ENCODE measurements around the gene BFSP2.

DNA sequence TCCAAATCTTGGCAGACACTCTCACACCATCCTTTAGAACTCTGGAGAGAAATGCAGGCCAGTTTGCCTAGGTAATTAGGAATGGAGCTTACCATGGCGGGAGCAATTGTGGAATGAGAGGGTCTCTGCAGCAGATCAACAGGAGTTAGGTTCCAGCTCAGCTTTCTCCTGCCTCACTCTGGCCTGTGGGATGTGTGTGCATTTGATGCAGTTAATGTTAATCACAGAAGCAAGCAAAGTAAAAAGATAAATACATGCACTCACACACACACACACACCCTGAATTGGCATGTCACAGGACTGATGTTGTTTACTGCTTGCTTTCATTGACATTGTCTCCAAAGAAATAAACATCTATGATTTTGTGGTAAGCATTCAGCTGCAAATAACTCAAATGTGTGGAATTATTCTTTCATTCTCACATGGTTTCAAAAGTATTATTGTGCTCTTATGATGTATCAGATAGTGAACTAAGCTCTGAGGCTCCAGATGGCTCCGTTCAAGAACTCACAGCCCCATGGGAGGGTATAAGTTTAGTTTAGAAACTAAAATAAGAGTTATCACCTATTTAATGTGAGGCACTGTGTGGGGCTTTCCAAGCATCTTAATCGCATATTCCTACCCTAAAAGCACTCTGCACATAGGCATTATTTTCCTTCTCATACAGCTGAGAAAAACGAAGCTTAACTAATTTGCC is 31.3 kb upstream of the BFSP2 start:
- TF ChIP-seq, protein P1, sequence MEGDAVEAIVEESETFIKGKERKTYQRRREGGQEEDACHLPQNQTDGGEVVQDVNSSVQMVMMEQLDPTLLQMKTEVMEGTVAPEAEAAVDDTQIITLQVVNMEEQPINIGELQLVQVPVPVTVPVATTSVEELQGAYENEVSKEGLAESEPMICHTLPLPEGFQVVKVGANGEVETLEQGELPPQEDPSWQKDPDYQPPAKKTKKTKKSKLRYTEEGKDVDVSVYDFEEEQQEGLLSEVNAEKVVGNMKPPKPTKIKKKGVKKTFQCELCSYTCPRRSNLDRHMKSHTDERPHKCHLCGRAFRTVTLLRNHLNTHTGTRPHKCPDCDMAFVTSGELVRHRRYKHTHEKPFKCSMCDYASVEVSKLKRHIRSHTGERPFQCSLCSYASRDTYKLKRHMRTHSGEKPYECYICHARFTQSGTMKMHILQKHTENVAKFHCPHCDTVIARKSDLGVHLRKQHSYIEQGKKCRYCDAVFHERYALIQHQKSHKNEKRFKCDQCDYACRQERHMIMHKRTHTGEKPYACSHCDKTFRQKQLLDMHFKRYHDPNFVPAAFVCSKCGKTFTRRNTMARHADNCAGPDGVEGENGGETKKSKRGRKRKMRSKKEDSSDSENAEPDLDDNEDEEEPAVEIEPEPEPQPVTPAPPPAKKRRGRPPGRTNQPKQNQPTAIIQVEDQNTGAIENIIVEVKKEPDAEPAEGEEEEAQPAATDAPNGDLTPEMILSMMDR (IDR thresholded peaks at IDR 0.05; ENCODE audit: low read length), result no peak
- no peak for TF ChIP-seq EZH2 (IDR thresholded peaks at IDR 0.05; ENCODE audit: borderline replicate concordance, low read length)
